ENCODE results near the gene NCAPG2. TPM values are rescaled to one million over a fixed set of nuclear protein-coding genes. Genes with fewer than 3 reads are reported as not detected.

Gene NCAPG2
- polyA plus RNA-seq, 2 of the 4 experiments (the other 2 are of a cell fraction) = 53.8 to 63.0 TPM

DNA sequence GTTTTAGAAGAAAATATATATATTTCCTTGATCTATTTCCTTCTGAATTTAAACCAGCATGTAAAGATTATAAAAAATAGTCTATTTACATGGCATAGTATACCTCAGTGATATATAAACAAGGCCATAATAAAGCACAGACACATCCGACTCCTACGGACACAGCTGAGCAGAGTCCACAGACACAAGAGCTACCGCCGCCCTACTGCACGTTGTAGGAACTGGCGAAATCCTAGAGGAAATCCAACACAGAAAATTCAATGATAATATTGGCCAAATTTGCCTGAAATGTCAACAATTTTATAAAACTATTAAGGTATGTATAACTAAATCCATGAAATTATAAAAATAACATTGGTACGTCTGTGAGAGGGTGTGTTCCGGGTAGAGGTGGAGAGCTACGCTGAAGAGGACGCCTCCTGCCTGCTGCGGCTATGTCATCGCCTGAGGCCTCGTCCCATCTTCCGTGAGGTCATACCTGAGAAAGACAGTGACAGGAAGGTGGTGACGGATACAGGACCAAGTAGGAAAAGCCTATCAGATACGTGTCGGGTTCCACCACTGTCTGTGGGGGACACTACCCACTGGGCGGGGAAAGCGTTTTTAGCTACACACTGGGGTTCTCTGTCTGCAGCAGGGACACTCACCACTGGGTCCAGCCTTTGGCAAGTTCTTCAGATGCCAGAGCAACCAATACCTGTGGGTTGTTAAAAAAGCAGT, 29.3 kb upstream of the NCAPG2 start:
- FAIRE-seq (no peak), DNase-seq (ENCODE audit: low read depth in 1 of 2, low spot score in 1 of 2) (no peak), ATAC-seq (0 out of 6 replicates have a peak, but pooled peaks of 1 of the 2 experiments have one; percentile 47)
- Histone ChIP-seq H3K9me3 (no peaks in the 10 kb centered on the region), H3K4me1 (no peaks in the 10 kb centered on the region), H3K4me3 (no peak overlapping the region), H3K27ac (no peak overlapping the region; a peak in 1 of 6 replicates), H3K4me2 (no peak overlapping the region)
- CTCF ChIA-PET = interaction anchor here (0.6 to 1.3 kb wide), 4 partner anchors 24 to 161 kb away, joined by 3 read pairs; partner anchors contain the start of gene ESYT2
- TF ChIP-seq EHMT2 (IDR thresholded peaks at IDR 0.05; ENCODE audit: low read depth) (no peak), NFE2L2 (conservative IDR thresholded peaks at IDR 0.05; ENCODE audit: low read length) (no peak), POLR2AphosphoS2 (conservative IDR thresholded peaks at IDR 0.05; ENCODE audit: low read length) (no peak), JUN (IDR thresholded peaks at IDR 0.05) (no peak), TP53 (CRISPR knock-in tag; IDR thresholded peaks at IDR 0.05) (no peak), RNF2 (IDR thresholded peaks at IDR 0.05; ENCODE audit: borderline replicate concordance, low read depth) (no peak), CEBPB (IDR thresholded peaks at IDR 0.05) (no peak)
- TF ChIP-seq, protein P1, sequence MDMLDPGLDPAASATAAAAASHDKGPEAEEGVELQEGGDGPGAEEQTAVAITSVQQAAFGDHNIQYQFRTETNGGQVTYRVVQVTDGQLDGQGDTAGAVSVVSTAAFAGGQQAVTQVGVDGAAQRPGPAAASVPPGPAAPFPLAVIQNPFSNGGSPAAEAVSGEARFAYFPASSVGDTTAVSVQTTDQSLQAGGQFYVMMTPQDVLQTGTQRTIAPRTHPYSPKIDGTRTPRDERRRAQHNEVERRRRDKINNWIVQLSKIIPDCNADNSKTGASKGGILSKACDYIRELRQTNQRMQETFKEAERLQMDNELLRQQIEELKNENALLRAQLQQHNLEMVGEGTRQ (IDR thresholded peaks at IDR 0.05) = no peak
- TF ChIP-seq, protein P2, sequence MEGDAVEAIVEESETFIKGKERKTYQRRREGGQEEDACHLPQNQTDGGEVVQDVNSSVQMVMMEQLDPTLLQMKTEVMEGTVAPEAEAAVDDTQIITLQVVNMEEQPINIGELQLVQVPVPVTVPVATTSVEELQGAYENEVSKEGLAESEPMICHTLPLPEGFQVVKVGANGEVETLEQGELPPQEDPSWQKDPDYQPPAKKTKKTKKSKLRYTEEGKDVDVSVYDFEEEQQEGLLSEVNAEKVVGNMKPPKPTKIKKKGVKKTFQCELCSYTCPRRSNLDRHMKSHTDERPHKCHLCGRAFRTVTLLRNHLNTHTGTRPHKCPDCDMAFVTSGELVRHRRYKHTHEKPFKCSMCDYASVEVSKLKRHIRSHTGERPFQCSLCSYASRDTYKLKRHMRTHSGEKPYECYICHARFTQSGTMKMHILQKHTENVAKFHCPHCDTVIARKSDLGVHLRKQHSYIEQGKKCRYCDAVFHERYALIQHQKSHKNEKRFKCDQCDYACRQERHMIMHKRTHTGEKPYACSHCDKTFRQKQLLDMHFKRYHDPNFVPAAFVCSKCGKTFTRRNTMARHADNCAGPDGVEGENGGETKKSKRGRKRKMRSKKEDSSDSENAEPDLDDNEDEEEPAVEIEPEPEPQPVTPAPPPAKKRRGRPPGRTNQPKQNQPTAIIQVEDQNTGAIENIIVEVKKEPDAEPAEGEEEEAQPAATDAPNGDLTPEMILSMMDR (IDR thresholded peaks at IDR 0.05) = 0 out of 3 replicates have a peak, but pooled peaks have one; percentile 6
- 88% methylated on average over 19 of the region's 19 CpGs for WGBS (ENCODE audit: missing lambda C conversion rate)
- POLR2A ChIA-PET = interaction anchor here (1.1 kb wide), 1 partner anchor 29 kb away, joined by 3 read pairs; the partner anchor contains the start of gene NCAPG2

DNA sequence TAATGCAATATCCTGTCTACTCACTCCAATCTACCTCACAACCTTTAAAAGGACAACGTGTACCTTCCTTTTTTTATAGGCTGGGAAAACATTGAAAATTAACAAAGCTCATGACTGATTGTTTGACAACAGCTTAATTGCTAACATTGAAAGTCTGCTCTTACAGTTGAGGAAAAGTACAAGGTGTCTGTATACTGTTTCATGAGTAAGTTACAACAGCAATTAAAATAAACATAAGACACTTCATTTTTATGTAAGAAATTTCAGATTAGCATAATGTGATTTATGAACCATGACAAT, 28.6 kb upstream of the NCAPG2 start:
- POLR2A ChIA-PET = interaction anchor here (1.1 kb wide), 1 partner anchor 29 kb away, joined by 3 read pairs; the partner anchor contains the start of gene NCAPG2

More for the DNA sequence above, 28.6 kb upstream of the NCAPG2 start:
- Histone ChIP-seq H3K4me1 (no peaks in the 10 kb centered on the region), H3K4me3 (no peak overlapping the region), H3K4me2 (no peak overlapping the region), H3K9me3 (no peaks in the 10 kb centered on the region), H3K27ac (no peak overlapping the region)
- 70% methylated on average over 1 of the region's 1 CpG for WGBS (ENCODE audit: missing lambda C conversion rate)
- CTCF ChIA-PET = interaction anchor here (0.6 to 1.0 kb wide), 3 partner anchors 23 to 161 kb away, joined by 3 read pairs; no protein-coding TSS in a partner anchor
- TF ChIP-seq POLR2A (IDR thresholded peaks at IDR 0.05; ENCODE audit: low read length) = no peak
- TF ChIP-seq BHLHE40 (IDR thresholded peaks at IDR 0.05; ENCODE audit: low read depth, low read length) = no peak
- no peak for TF ChIP-seq HOXA7 (CRISPR knock-in tag; IDR thresholded peaks at IDR 0.05)
- TF ChIP-seq PHF8 (IDR thresholded peaks at IDR 0.05; ENCODE audit: borderline replicate concordance, low read depth) = no peak
- no peak for TF ChIP-seq SMC3 (IDR thresholded peaks at IDR 0.05)
- no peak for TF ChIP-seq CHD4 (IDR thresholded peaks at IDR 0.05; ENCODE audit: borderline replicate concordance)
- TF ChIP-seq, protein P3, sequence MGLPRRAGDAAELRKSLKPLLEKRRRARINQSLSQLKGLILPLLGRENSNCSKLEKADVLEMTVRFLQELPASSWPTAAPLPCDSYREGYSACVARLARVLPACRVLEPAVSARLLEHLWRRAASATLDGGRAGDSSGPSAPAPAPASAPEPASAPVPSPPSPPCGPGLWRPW (IDR thresholded peaks at IDR 0.05) = no peak
- no peak for TF ChIP-seq FOSB (CRISPR knock-in tag; IDR thresholded peaks at IDR 0.05)
- no peak for TF ChIP-seq EHMT2 (IDR thresholded peaks at IDR 0.05; ENCODE audit: low read depth)
- no peak for TF ChIP-seq SREBF2 (IDR thresholded peaks at IDR 0.05)
- TF ChIP-seq, protein P4, sequence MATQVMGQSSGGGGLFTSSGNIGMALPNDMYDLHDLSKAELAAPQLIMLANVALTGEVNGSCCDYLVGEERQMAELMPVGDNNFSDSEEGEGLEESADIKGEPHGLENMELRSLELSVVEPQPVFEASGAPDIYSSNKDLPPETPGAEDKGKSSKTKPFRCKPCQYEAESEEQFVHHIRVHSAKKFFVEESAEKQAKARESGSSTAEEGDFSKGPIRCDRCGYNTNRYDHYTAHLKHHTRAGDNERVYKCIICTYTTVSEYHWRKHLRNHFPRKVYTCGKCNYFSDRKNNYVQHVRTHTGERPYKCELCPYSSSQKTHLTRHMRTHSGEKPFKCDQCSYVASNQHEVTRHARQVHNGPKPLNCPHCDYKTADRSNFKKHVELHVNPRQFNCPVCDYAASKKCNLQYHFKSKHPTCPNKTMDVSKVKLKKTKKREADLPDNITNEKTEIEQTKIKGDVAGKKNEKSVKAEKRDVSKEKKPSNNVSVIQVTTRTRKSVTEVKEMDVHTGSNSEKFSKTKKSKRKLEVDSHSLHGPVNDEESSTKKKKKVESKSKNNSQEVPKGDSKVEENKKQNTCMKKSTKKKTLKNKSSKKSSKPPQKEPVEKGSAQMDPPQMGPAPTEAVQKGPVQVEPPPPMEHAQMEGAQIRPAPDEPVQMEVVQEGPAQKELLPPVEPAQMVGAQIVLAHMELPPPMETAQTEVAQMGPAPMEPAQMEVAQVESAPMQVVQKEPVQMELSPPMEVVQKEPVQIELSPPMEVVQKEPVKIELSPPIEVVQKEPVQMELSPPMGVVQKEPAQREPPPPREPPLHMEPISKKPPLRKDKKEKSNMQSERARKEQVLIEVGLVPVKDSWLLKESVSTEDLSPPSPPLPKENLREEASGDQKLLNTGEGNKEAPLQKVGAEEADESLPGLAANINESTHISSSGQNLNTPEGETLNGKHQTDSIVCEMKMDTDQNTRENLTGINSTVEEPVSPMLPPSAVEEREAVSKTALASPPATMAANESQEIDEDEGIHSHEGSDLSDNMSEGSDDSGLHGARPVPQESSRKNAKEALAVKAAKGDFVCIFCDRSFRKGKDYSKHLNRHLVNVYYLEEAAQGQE (IDR thresholded peaks at IDR 0.05) = no peak
- no peak for TF ChIP-seq EHF (CRISPR knock-in tag; IDR thresholded peaks at IDR 0.05)
- DNase-seq (ENCODE audit: low read depth in 1 of 2, low spot score in 1 of 2) = no peak
- FAIRE-seq = no peak
- ATAC-seq = no peak
